Hepatocyte (in vitro differentiated cells): Measurements from ENCODE around the gene RGS10. TPM values are rescaled to one million over a fixed set of nuclear protein-coding genes. Genes with fewer than 3 reads are reported as not detected.

Source experiments
- DNase-seq: peaks from one replicate; pipeline ENCODE4 v3.0.0-alpha.2; 2016; ENCODE audit warnings: low spot score
- H2AFZ ChIP-seq: fragments of 200-600 bp; sonication (generic); 2 replicates; pipeline ENCODE4 v1.6.0; 2016; ENCODE audit warnings: antibody characterized with exemption, mild to moderate bottlenecking
- H3K27ac ChIP-seq: fragments of 200-600 bp; sonication (generic); 2 replicates; pipeline ENCODE4 v1.5.1; 2016; ENCODE audit warnings: mild to moderate bottlenecking
- H3K27me3 ChIP-seq: fragments of 200-600 bp; sonication (generic); 2 replicates; pipeline ENCODE4 v1.6.1; 2016
- H3K36me3 ChIP-seq: fragments of 200-600 bp; sonication (generic); replicated peaks from 2 replicates; pipeline ENCODE4 v1.5.1; 2016; ENCODE audit warnings: low read depth; ENCODE audit not compliant: insufficient read depth
- H3K4me1 ChIP-seq: fragments of 200-600 bp; sonication (generic); 2 replicates; pipeline ENCODE4 v1.5.1; 2016; ENCODE audit warnings: mild to moderate bottlenecking, moderate library complexity; ENCODE audit not compliant: insufficient read depth
- H3K4me2 ChIP-seq: fragments of 200-600 bp; sonication (generic); 2 replicates; pipeline ENCODE4 v1.6.0; 2016
- H3K4me3 ChIP-seq: fragments of 200-600 bp; sonication (generic); 2 replicates; pipeline ENCODE4 v1.5.1; 2016; ENCODE audit warnings: mild to moderate bottlenecking
- H3K79me2 ChIP-seq: fragments of 200-600 bp; sonication (generic); 2 replicates; pipeline ENCODE4 v1.6.0; 2017; ENCODE audit warnings: mild to moderate bottlenecking
- H3K9me2 ChIP-seq: fragments of 200-600 bp; sonication (generic); replicated peaks from 2 replicates; pipeline ENCODE4 v1.6.0; 2017; ENCODE audit warnings: mild to moderate bottlenecking; ENCODE audit not compliant: insufficient read depth
- H3K9me3 ChIP-seq: fragments of 200-600 bp; sonication (generic); 2 replicates; pipeline ENCODE4 v1.5.1; 2016; ENCODE audit warnings: low read depth, mild to moderate bottlenecking
- H4K20me1 ChIP-seq: fragments of 200-600 bp; sonication (generic); 2 replicates; pipeline ENCODE4 v1.6.0; 2016; ENCODE audit warnings: mild to moderate bottlenecking; ENCODE audit not compliant: insufficient read depth, poor library complexity, severe bottlenecking
- CTCF ChIP-seq: fragments of 200-600 bp; sonication (generic); IDR thresholded peaks from 2 replicates; pipeline ENCODE4 v1.5.1; 2016; ENCODE audit warnings: antibody characterized with exemption, mild to moderate bottlenecking; ENCODE audit not compliant: poor library complexity
- EZH2 ChIP-seq: fragments of 200-600 bp; sonication (generic); IDR thresholded peaks from 2 replicates; pipeline ENCODE4 v1.6.1; 2016; ENCODE audit warnings: antibody characterized with exemption, mild to moderate bottlenecking, borderline replicate concordance
- EZH2phosphoT487 ChIP-seq: fragments of 200-600 bp; sonication (generic); IDR thresholded peaks from one replicate; pipeline ENCODE4 v1.6.1; 2018; ENCODE audit warnings: antibody characterized with exemption, mild to moderate bottlenecking, low read depth, moderate library complexity; ENCODE audit not compliant: unreplicated experiment, severe bottlenecking
- WGBS: methylation state at CpG from one replicate; pipeline ENCODE4 v1.1.6; 2016; ENCODE audit warnings: low lambda C conversion rate; ENCODE audit errors: missing lambda C conversion rate; 5-methylcytosine and 5-hydroxymethylcytosine counted together
- polyA plus RNA-seq: library from polyadenylated mRNA; unstranded; fragments of >200 nt; fragmentation: Nextera tagmentation; extraction: Ambion mirVana; gene quantifications from 2 replicates; pipeline ENCODE4 v1.2.1, GENCODE V29; 2016
- total RNA-seq: library from RNA; depleted of rRNA; stranded (reverse); fragments of >200 nt; gene quantifications from 2 replicates; pipeline ENCODE4 v1.2.3, GENCODE V29; 2014

The RGS10 gene
- total and polyA plus RNA-seq, 2 experiments from 2014 or later: 5.4 to 8.4 TPM

- Histone ChIP-seq H4K20me1 (no peaks in the 10 kb centered on the region), H3K27me3 (no peaks in the 10 kb centered on the region), H3K9me2 (no peaks in the 10 kb centered on the region), H2AFZ (no peak overlapping the region), H3K9me3 (no peaks in the 10 kb centered on the region), H3K27ac (no peak overlapping the region), H3K4me1 (no peaks in the 10 kb centered on the region), H3K79me2 (no peaks in the 10 kb centered on the region), H3K4me3 (no peak overlapping the region), H3K36me3 (no peaks in the 10 kb centered on the region), H3K4me2 (no peak overlapping the region)
- 97% methylated on average over 16 of the region's 16 CpGs for whole genome bisulfite sequencing
- no peak for DNase-seq
- no peak for TF ChIP-seq EZH2phosphoT487
- TF ChIP-seq EZH2: no peak
- no peak for TF ChIP-seq CTCF
Observed at GRCh38 chr10:119451300-119451896, 91.1 kb downstream of the RGS10 start.

- H4K20me1 ChIP-seq: no peaks in the 10 kb centered on the region
- no peak overlapping the region for H2AFZ ChIP-seq
- no peaks in the 10 kb centered on the region for H3K9me3 ChIP-seq
- DNase-seq: no peak
- H3K4me1 ChIP-seq: no peaks in the 10 kb centered on the region
- no peak overlapping the region for H3K4me3 ChIP-seq
- TF ChIP-seq EZH2 (no peak), CTCF (no peak), EZH2phosphoT487 (no peak)
- H3K27ac ChIP-seq: no peak overlapping the region
- H3K79me2 ChIP-seq: no peaks in the 10 kb centered on the region
- H3K9me2 ChIP-seq: no peaks in the 10 kb centered on the region
- WGBS: 87% methylated on average over 12 of the region's 16 CpGs
- H3K36me3 ChIP-seq: no peaks in the 10 kb centered on the region
- H3K4me2 ChIP-seq: no peak overlapping the region
- no peaks in the 10 kb centered on the region for H3K27me3 ChIP-seq
Observed at GRCh38 chr10:119450606-119451299, 91.8 kb downstream of the RGS10 start.

Other genes with a start within 250 kb of the RGS10 start
- gene TIAL1, start 54.2 kb upstream of the RGS10 start, total RNA-seq: 74.4 and 81.3 TPM in 2 replicates
- 36.4 and 42.2 TPM in 2 replicates for gene TIAL1, start 54.2 kb upstream of the RGS10 start, polyA plus RNA-seq
- gene BAG3, start 108.7 kb upstream of the RGS10 start, total RNA-seq: 13.9 and 18.2 TPM in 2 replicates
- gene BAG3, start 108.7 kb upstream of the RGS10 start, polyA plus RNA-seq: 57.2 and 67.1 TPM in 2 replicates
- 42.6 and 44.4 TPM in 2 replicates for gene INPP5F, start 183.3 kb upstream of the RGS10 start, total RNA-seq
- gene INPP5F, start 183.3 kb upstream of the RGS10 start, polyA plus RNA-seq: 9.9 and 17.2 TPM in 2 replicates